Measurements from ENCODE around the gene PLD1.

GRCh38 chr3:171648069-171648468 is 162.2 kb downstream of the PLD1 start:
- no peak for TF ChIP-seq CTCF (IDR thresholded peaks at IDR 0.05)
- TF ChIP-seq POLR2A (IDR thresholded peaks at IDR 0.05), result no peak
- TF ChIP-seq POLR2AphosphoS5 (IDR thresholded peaks at IDR 0.05), result no peak
- no peak for TF ChIP-seq EP300 (IDR thresholded peaks at IDR 0.05; ENCODE audit: low read depth)

All from transverse colon (tissue), 4 donors.